GM23248 (cell line): ENCODE measurements around the gene USP30.

Experiments
- EZH2 ChIP-seq: fragments of 200-600 bp; sonication (generic); IDR thresholded peaks from 2 replicates; pipeline ENCODE4 v1.6.1; 2018; ENCODE audit warnings: antibody characterized with exemption, mild to moderate bottlenecking; ENCODE audit not compliant: insufficient read depth, poor library complexity, severe bottlenecking
- EZH2phosphoT487 ChIP-seq: fragments of 200-600 bp; sonication (generic); IDR thresholded peaks from 2 replicates; pipeline ENCODE4 v1.6.1; 2018; ENCODE audit warnings: antibody characterized with exemption, moderate library complexity, mild to moderate bottlenecking, low read depth; ENCODE audit not compliant: insufficient read depth

GRCh38 chr12:109016016-109016415 lies 36.4 kb upstream of the USP30 start:
- TF ChIP-seq EZH2phosphoT487 (no peak), EZH2 (no peak)
